Inflammatory macrophage treated with lipopolysaccharide for 1 hour (primary cell): ENCODE measurements around the gene GPR55.
"Not testable (repeated sequence)": the region's sequence is repeated elsewhere in the genome, so short reads cannot be mapped to it uniquely, and the experiment has no call there.

Experiments
- DNase-seq, 2 donors: peaks; one replicate each; pipeline ENCODE4 v3.0.0-alpha.2; 2020 to 2022

GPR55 gene

GRCh38 chr2:230924470-230925341, at the start of gene GPR55:
GPR55 (minus strand) TSS chr2:230925242; CDS start chr2:230910962, 14,280 bp downstream.
- DNase-seq, result peak; percentile 92 to 96

DNA sequence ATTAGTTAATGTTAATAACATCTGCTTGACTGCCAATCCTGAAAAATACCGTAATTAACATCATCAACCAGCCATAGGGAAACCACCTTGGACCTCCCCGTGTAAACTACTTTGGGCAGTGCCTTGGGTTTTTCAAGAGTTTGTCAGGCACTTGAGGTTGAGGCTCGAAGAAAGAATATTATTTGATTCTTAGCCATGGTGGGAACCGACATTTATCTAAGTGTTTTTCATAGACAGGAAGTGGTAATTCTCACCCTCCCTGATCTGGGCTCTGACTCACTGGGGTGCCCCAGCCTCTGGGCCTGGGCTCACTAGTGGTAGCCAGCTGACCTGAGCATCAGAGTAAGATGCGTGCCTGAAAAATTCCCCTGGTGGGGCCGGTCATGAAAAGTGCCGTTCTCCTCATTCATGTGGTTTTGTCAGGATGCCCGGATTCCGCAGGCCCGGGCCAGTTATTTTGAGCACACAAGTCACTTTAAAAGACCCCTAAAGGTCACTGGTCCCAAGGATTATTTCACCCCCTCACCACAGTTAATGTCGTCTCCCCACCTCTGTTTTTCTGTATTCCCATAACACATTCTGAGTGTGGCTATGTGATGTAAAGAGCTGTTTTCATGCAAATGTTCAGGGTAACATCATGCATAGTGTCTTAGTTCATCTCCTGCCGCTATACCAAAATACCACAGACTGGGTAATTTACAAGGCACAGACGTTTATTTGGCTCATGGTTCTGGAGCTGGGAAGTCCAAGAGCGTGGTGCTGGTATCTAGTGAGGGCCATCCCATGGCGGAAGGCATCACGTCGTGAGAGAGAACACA, 49.3 kb upstream of the GPR55 start:
- DNase-seq, result peak; percentile 54 to 68

GRCh38 chr2:230972046-230972445, 47.0 kb upstream of the GPR55 start:
- no peak for DNase-seq

- no peak for DNase-seq
Observed at GRCh38 chr2:230969659-230970015, 44.6 kb upstream of the GPR55 start.

GRCh38 chr2:230968921-230969658, 44.0 kb upstream of the GPR55 start:
- peak; percentile 30 to 44 for DNase-seq

GRCh38 chr2:230968314-230968713, 43.3 kb upstream of the GPR55 start:
- not testable (repeated sequence) for DNase-seq

DNA sequence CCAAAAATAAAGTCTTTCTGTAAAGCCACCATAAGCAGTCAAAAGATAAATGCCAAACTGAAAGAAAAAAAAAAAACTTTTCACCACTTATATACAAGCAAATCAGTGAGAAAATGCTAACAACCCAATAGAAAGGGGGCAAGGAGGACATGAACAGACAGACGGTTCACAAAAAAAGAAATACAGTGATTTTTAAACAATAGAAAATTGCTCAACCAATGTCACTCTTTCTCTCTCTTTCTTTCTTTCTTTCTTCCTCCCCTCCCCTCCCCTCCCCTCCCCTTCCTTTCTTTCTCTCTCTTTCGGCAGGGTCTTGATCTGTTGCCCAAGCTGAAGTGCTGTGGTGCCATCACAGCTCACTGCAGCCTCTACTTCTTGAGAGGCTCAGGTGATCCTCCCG, 42.1 kb upstream of the GPR55 start:
- DNase-seq, result no peak

DNA sequence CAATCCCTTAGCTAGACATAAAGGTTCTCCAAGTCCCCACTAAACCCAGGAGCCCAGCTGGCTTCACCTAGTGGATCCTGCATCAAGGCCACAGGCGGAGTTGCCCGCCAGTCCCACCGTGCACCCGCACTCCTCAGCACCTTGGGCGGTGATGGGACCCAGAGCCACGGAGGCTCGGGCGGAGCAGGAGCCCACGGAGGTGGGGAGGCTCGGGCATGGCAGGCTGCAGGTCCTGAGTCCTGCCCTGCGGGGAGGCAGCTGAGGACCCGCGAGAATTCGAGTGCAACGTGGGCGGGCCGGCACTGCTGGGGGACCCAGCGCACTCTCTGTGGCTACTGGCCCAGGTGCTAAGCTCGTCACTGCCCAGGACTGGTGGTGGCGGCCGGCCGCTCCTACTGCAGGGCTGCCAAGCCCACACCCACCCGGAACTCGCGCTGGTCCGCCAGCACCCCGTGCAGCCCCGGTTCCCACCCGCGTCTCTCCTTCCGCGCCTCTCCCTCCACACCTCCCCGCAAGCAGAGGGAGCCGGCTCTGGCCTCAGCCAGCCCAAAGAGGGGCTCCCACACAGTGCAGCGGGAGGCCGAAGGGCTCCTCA, 39.2 kb upstream of the GPR55 start:
- DNase-seq, result no peak

- no peak for DNase-seq
Observed at GRCh38 chr2:230961091-230961491, 36.0 kb upstream of the GPR55 start.

DNA sequence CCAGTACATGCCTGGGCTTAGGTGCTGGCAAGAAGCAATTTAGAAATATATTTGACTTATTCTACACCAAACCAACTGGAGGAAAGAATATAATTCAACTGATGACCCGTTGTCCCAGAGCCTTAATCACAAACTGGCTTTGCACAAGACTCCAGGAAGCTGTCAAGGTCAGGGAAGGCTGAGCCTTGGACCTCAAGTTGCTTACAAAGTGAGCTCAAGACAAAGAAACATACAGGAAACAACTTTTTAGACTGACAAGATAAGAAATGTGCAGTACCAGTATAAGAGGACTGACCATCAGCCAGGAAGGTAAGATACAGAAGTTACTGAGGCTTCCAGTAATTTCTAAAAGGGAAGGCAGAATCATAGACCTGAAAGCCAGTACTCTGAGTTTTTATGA, 35.0 kb upstream of the GPR55 start:
- DNase-seq, result no peak

DNA sequence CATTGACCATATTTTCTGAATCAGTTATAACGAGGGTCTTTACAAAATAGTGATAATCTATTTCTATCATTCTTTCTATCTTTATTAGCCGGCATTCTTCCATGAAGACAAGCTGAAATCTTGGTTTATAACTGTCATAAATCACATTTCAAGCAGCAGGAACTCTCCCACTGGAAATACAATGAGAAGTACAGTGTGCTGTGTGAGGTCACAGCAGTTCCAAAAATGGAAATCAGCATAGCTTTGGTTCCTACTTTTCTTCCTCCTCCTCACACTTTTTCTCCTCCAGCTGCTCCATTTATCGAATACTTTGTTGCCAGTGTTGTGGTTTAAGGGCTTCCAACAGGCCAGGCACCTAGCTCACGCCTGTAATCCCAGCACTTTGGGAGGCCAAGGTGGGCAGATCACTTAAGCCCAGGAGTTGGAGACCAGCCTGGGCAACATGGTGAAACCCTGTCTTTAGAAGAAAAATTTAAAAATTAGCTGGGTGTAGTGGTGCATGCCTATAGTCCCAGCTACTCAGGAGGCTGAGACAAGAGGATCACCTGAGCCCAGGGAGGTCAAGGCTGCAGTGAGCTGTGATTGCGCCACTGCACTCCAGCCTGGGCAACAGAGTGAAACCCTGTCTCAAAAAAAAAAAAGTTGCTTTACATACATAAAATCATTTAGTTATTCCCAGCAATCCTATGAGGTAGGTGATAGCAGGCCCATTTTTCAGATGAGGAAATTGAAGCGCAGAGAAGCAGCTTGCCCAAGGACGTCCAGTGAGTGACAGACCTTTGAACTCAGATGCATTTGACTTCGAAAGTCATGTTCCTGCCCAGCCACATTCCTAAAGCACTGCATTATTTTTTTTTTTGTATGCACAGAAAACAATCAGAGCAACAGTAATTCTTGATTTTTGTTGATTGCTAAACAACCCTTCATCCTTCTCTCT, 34.0 kb upstream of the GPR55 start:
- DNase-seq, result no peak

- no peak for DNase-seq
Observed at GRCh38 chr2:230957756-230958391, 32.8 kb upstream of the GPR55 start.

- peak; percentile 66 to 78 for DNase-seq
Observed at GRCh38 chr2:230956827-230957755, 32.0 kb upstream of the GPR55 start.

DNA sequence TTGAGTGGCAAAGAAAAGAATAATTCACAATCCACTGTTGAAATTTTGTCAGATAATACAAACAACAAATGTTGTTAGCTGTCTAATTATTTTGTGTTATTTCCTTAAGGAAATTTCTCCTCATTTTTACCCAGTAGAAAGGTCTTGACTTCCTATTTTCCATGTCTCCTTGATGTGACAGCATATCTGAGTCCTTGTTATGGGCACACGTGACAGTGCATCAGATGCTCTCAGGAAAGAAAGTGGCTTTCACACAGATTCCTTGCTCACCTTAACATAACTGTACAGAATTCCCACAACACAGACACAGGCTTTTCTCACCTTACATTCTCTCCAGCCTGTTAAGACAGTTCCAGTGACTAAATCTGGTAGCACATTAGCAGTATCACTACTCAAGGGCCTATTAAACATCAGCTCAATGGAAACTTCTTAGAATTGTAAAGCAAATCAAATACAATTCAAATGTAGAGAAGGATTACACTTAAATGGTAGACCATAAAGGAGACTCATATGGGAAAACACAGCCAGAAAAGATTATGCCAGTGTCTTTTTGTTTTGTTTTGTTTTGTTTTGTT, 30.2 kb upstream of the GPR55 start:
- DNase-seq, result no peak

- peak in 1 of 2 donors; percentile 55 for DNase-seq
Observed at GRCh38 chr2:230954746-230955145, 29.7 kb upstream of the GPR55 start.

DNA sequence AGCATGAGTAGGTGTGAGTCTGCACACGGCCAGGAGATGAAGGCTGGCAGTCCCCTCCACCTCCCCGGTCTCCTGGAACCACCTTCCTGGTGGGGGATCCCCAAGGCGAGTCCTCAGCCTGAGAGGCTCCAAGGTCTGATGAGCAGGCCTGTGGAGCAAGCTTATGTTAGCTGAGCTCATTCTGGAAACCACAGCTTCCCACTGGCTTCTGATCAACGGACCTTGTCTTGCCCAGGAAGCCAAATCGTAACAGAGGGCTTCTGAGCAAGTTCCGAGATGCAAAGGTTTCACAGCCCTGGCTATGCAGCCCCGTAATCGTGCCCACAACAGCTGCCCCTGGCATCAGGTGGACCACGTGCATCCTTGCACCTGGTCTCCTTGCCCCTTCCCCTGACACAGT, 28.8 kb upstream of the GPR55 start:
- peak; percentile 92 to 97 for DNase-seq

DNA sequence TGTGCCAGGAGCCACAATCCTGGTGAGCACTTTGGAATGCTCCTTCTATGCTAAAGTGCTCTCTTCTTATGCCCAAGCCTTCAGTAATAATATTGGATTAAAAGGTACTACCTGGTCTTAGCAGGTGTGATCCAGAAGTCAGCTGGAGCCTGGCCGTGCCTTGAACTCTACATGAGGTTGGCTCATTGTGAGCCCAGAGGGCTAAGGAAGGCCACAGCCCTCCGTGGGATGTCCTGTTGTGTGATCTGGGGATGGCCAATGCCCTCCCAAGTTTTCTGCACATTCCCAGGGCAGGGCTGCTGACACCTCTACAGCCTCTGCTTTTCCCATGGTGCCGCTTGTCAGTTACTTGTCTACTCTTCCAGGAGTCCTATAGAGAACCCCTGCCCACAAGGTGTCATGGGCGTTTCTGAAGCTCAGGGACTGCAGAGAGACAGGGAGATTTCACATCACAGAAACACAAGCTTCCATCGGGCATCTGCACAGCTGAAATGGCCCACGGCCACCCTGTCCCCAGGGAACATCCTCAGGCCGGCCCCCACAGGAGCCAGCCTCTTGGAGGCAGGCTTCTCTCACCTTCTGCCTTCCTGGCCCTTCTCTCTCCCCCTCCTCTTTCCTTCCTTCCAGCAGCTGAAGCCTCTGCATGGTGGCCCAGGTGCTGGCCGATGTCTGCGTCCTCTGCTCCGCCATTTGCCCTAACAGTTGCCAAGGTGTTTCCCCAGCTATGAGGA, 27.3 kb upstream of the GPR55 start:
- no peak for DNase-seq

DNA sequence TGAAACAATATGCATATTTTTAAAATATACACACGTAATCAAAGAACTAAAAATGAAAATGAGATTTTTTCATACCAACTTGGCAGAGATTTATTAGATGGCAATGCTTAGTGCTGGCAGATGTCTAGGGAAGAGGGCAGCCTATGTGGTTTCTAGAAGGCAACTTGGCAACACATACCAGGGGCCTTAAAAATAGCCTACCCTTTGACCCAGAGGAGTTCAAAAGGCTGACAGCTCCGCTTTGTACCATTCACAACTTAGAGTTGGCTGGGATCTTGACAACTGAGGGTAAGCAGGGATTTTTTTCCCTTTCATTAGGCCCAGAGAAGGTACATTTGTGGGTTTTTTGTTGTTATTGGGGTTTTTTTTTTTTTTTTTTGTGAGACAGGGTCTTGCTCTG, 26.4 kb upstream of the GPR55 start:
- no peak for DNase-seq

- DNase-seq, result no peak
Observed at GRCh38 chr2:230950874-230951339, 25.9 kb upstream of the GPR55 start.
